ENCODE data around the gene CCT5. TPM values are rescaled to one million over a fixed set of nuclear protein-coding genes. Genes with fewer than 3 reads are reported as not detected.

Gene CCT5
- total RNA-seq, 1 experiment from 2014 or later, result 532 TPM

DNA sequence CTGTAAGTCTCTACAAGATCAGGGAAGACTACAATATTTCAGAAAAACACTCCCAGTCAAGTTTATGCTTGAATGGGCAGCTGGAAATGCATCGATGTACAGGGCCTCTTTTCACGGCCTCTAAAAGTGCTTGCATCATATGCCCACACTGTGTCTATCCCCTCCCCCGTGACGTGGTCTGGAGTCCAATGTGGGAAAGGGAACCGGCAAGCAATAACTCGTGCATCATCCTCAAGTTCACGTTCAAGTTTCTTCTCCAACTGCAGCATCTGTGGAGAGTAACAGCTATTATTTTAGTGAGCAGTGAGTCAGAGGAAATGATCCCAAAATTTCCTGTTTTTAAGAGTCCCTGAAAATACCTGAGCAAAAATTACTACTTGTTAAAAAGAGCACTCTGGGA is 22.7 kb upstream of the CCT5 start:
- Histone ChIP-seq H3K79me1 (ENCODE audit: insufficient read depth, low read depth, low read length, poor library complexity, severe bottlenecking) (no peaks in the 10 kb centered on the region), H3K4me2 (ENCODE audit: insufficient read depth, insufficient read length, low read length) (no peak overlapping the region), H3K14ac (ENCODE audit: insufficient read depth, low read length) (no peak overlapping the region), H3T11ph (ENCODE audit: low read length) (no peak overlapping the region), H3K79me2 (ENCODE audit: insufficient read depth, low read length) (no peaks in the 10 kb centered on the region), H2AK5ac (ENCODE audit: insufficient read length, low read length) (no peak overlapping the region), H3K4ac (ENCODE audit: low read depth, low read length) (no peak overlapping the region), H2BK20ac (ENCODE audit: low read depth, low read length, poor library complexity, severe bottlenecking) (no peak overlapping the region), H2AFZ (ENCODE audit: low read length) (no peak overlapping the region), H2BK120ac (ENCODE audit: low read depth, low read length, poor library complexity, severe bottlenecking) (no peak overlapping the region), H3K9me3 (ENCODE audit: control insufficient read depth, low read depth, low read length) (no peaks in the 10 kb centered on the region), H3K23ac (ENCODE audit: insufficient read length, low read depth, low read length) (no peak overlapping the region), H3K9ac (ENCODE audit: extremely low read depth, insufficient read length, low read length) (no peak overlapping the region), H3K56ac (ENCODE audit: insufficient read length, low read depth, low read length) (no peak overlapping the region), H3K18ac (ENCODE audit: insufficient read length, low read depth, low read length) (no peak overlapping the region), H2BK5ac (ENCODE audit: insufficient read length, low read length) (no peak overlapping the region), H4K5ac (ENCODE audit: insufficient read length, low read depth, low read length) (no peak overlapping the region), H3K27me3 (ENCODE audit: insufficient read depth, low read length) (no peaks in the 10 kb centered on the region), H3K23me2 (ENCODE audit: insufficient read length, low read depth, low read length, poor library complexity, severe bottlenecking) (no peaks in the 10 kb centered on the region), H4K91ac (ENCODE audit: insufficient read length, low read depth, low read length) (no peak overlapping the region), H4K8ac (replicated peaks; ENCODE audit: insufficient read length, low read depth, low read length) (no peak overlapping the region), H2BK15ac (ENCODE audit: low read depth, low read length) (no peak overlapping the region), H4K20me1 (ENCODE audit: control insufficient read depth, insufficient read depth, insufficient read length) (no peaks in the 10 kb centered on the region), H3K4me1 (ENCODE audit: insufficient read depth, low read length) (no peaks in the 10 kb centered on the region), H2BK12ac (ENCODE audit: insufficient read length, low read depth, low read length) (no peak overlapping the region), H3K27ac (ENCODE audit: insufficient read length, low read depth, low read length) (no peak overlapping the region)
- no peak overlapping the region for H3K27ac Mint-ChIP-seq
- H3K36me3 Mint-ChIP-seq (ENCODE audit: insufficient read depth in 1 of 3, low read depth in 3 of 3), result peaks cover 26 to 32% (median 30%) of the 10 kb centered on the region in 3 experiments
- no peaks in the 10 kb centered on the region for H3K4me1 Mint-ChIP-seq
- H3K4me3 Mint-ChIP-seq, result no peak overlapping the region
- no peak for TF ChIP-seq CTCF (conservative IDR thresholded peaks at IDR 0.05)
- H3K27me3 Mint-ChIP-seq (ENCODE audit: low read depth), result no peaks in the 10 kb centered on the region
- DNase-seq, result no peak
- WGBS (ENCODE audit: extremely low coverage, insufficient read length, low lambda C conversion rate), result no CpG with 5 or more reads among the region's 7 CpGs
- peaks cover 18 to 22% of the 10 kb centered on the region in 2 experiments for H3K9me3 Mint-ChIP-seq

Data from H9 (cell line).